GM12872 (cell line): ENCODE data around the gene MRPS6.

Source experiments
- TF ChIP-seq, protein P1 (sequence below): IDR thresholded peaks from 3 replicates; pipeline ENCODE4 v1.5.1; 2011; ENCODE audit warnings: low read depth, mild to moderate bottlenecking, low read length, moderate library complexity; ENCODE audit not compliant: insufficient read depth

MRPS6 gene

DNA sequence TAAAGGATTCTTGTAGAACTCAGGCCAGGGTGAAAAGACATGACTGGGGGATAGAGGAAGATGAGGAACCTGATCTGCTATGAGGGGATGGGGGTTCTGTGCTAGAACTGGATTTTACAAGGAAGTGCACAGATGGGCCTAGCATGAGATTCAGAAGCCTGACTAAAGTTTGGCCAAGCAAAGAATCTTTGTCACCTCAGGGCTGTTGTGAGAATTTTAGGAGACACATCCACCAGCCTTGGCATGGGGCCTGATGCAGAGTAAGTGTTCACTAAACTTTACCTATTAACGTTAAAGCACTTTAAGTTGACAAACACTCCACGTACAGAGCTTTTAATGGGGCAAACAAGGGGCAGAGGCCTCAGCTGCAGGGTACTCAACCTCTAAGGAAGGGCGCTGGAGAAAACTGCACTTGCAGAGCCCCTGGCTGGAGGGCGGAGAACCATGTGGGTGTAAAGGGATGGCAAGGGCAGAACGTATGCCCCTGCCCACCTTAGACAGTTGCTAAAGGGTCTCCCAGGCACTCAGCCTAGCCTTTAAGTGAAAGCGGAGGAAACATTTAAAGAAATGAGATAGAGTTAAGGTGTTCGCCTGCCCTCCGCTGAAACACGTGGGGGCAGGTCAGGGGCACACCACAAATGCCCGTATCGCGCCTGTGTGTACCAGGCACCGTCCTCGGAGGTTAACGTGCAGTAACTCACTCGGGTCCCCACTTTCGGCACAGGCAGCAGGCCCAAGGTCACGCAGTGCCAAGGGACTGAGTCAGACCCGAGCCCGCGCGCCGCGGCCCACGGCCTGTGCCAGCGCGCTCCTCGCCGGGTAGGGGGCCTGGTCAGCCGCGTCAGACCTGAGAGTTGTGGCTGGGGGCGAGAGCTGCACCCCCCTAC lies 990 bp upstream of the MRPS6 start:
- TF ChIP-seq, protein P1, sequence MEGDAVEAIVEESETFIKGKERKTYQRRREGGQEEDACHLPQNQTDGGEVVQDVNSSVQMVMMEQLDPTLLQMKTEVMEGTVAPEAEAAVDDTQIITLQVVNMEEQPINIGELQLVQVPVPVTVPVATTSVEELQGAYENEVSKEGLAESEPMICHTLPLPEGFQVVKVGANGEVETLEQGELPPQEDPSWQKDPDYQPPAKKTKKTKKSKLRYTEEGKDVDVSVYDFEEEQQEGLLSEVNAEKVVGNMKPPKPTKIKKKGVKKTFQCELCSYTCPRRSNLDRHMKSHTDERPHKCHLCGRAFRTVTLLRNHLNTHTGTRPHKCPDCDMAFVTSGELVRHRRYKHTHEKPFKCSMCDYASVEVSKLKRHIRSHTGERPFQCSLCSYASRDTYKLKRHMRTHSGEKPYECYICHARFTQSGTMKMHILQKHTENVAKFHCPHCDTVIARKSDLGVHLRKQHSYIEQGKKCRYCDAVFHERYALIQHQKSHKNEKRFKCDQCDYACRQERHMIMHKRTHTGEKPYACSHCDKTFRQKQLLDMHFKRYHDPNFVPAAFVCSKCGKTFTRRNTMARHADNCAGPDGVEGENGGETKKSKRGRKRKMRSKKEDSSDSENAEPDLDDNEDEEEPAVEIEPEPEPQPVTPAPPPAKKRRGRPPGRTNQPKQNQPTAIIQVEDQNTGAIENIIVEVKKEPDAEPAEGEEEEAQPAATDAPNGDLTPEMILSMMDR = no peak

DNA sequence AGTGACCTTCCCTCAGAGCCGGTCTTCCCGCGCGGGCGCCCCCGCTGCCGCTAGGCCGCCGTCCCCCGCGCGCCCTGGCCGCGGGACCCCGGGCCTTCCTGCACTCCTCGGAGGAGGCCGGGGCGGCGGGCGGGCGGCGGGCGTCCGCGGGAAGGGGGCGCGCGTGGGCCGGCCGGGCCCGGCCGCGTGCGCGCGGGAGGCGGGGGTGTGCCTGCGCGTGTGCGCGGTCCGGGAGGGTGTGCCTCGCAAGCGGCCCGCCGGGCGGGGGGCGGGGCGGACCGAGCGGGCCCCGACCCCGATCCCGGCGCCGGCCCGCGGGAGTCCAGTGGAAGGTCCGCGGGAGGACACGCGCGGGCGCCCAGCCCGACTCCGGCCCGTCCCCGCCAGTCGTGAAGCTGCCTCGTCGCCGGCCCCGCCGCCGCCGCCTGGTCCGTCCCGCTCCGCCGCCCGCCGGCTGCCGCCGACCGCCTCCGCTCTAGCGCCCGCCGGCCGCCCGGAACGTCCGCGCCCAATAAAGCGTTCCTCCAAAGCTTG lies 438 bp downstream of the MRPS6 start:
- TF ChIP-seq, protein P1 = no peak

DNA sequence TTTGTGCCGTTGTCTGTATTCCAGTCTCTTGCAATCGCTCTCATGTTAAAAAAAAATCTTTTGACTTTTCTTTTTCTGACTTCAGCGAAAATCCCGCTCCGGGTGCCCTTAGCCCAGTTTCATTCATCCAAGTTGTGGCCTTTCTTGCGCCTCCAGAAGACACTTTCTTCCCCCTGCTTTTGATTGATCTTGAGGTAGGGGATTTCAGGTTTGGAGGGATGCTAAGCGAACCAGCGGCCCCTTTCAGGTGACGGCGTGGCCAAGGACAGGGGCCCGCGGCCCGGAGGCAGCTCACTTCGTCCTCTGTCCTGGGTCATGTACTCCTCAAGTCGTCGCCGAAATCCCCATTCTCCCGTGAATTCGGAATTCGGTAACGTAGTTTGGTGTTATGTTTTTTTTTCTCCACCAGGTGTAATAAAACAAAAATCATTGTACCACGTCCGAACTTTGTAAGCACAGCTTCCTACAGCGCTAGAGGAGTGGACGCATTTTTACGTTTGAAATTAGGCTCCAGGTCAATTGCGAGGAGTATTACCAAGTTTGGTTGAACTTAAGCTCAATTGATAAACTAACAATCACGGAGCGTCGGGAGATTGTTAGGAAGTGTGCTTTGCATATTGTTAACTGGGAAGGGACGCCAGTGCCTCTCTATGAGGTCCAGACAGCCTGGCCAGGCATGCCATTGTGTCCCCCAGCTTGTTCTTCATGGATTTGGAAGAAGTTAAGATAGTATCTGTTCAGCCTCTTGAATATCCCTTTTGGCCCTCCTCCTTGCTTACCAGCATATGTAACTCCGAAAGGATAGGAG lies 1.1 kb downstream of the MRPS6 start:
- TF ChIP-seq, protein P1 = no peak

DNA sequence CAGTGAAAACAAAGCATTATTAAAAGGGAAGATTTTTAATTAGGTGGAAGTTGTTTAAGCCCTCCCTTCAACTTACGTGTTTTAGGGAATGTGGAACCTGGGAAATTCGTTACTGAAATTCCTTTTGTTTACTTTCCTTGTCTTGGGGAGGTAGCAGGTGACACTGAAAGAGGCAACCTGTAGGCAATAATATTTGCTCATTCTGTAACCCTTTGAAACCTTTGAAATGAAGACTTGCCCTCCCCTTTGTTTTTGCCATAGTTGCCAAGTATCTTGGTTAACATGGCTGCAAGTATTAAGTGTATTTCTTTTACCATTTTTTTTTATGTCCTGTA lies 1.7 kb downstream of the MRPS6 start:
- TF ChIP-seq, protein P1 = no peak

DNA sequence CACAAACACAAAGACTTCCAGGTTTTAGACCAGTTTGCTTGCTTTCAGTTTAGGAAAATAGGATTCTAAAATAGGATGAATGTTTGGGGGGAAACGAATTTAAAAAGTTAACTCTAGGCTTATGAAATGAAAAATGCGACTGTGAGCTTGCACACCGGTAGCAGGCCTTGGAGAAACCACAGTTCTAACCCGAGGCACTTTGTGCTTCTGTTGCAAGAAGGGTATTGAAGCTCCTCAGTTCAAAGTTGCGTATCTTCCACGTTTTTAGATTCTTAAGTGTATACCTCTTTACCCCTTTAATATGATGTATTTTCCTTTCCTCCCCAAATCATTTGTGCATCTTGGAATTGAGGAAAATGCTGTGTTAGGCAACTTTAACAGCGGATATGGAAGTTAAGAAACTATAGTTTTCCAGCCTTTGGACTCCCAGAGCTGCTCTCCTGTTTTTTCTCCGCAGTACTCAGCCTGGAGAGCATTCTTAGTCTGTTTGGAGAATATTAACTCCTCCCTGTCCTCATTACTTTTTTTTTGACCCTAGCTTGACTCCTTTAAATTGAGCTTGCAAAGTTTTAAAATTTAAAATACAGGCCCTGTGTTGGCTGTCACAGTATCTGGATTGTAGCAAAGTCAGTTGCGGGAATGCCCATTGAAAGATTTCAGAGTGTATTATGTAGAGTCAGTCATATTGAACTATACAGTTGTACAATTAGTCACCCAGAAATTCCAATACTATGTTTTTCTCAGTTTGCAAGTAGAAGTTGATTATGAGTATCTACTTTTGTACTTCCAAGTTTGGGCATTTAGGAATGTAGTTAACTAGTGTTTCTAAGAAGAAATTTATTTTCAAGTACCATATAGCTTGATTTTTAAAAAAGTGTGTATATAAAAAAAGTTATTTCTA lies 2.6 kb downstream of the MRPS6 start:
- TF ChIP-seq, protein P1 = no peak

DNA sequence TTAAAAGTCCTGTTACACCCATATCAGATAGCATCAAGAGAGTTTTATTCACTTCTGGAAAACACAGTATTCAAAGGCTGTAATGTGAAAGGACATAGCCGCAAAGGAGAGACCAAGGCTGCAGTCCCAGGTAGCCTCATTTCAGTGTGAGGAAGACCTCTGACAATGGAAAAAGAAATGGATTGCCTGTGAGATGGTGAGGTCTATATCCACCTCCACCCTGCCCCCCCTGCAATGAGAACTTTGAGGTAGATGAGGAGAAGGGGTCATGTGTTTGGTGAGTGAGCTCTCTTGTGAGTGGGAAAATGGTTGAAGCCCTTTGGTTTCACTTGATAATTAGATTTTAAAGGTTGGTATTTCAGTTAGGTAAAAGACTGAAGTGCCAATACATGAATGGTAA lies 3.5 kb downstream of the MRPS6 start:
- TF ChIP-seq, protein P1 = no peak
